Neutrophil (primary cell): ENCODE data around the gene TMF1.
A peak's percentile ranks its signal among the peaks of the same experiment; 100 is the strongest.

ENCODE experiments used
- H3K27ac ChIP-seq: fragments of 200-600 bp; sonication (generic); 2 replicates; pipeline ENCODE4 v1.5.1; 2016; ENCODE audit warnings: mild to moderate bottlenecking, moderate library complexity
- H3K27me3 ChIP-seq: fragments of 200-600 bp; sonication (generic); 2 replicates; pipeline ENCODE4 v1.6.0; 2016; ENCODE audit warnings: mild to moderate bottlenecking
- H3K36me3 ChIP-seq: fragments of 200-600 bp; sonication (generic); 2 replicates; pipeline ENCODE4 v1.5.1; 2017
- H3K4me1 ChIP-seq, 2 experiments: fragments of 200-600 bp in 1 of 2; sonication (generic) in 1 of 2; 1 replicate in 1 of 2; 2 replicates in 1 of 2; pipeline versions ENCODE4 v1.5.1 to v1.6.1; 2013 to 2016; ENCODE audit warnings: low read depth in 1 of 2, low read length in 1 of 2, mild to moderate bottlenecking in 1 of 2, moderate library complexity in 1 of 2; ENCODE audit not compliant: control insufficient read depth in 1 of 2, insufficient read depth in 1 of 2
- H3K4me3 ChIP-seq, 2 experiments: fragments of 200-600 bp in 1 of 2; sonication (generic) in 1 of 2; 1 replicate in 1 of 2; 2 replicates in 1 of 2; pipeline ENCODE4 v1.5.1; 2013 to 2016; ENCODE audit warnings: low read depth in 1 of 2, low read length in 1 of 2, mild to moderate bottlenecking in 1 of 2, moderate library complexity in 1 of 2
- H3K9me3 ChIP-seq: fragments of 200-600 bp; sonication (generic); 2 replicates; pipeline ENCODE4 v1.5.1; 2016
- CTCF ChIP-seq: fragments of 200-600 bp; sonication (generic); IDR thresholded peaks from 2 replicates; pipeline ENCODE4 v1.5.1; 2016; ENCODE audit warnings: antibody characterized with exemption

TMF1 gene

GRCh38 chr3:69087030-69087791, 35.1 kb upstream of the TMF1 start:
- H3K9me3 ChIP-seq, result no peaks in the 10 kb centered on the region
- H3K36me3 ChIP-seq, result no peaks in the 10 kb centered on the region
- H3K27me3 ChIP-seq, result no peaks in the 10 kb centered on the region
- H3K27ac ChIP-seq, result peak overlapping the region; percentile 92
- peaks cover 68 to 84% of the 10 kb centered on the region in 2 experiments for H3K4me1 ChIP-seq
- TF ChIP-seq CTCF, result no peak
- peak overlapping the region; percentile 77 to 83 for H3K4me3 ChIP-seq

GRCh38 chr3:69085833-69086722, 33.9 kb upstream of the TMF1 start:
- no peaks in the 10 kb centered on the region for H3K36me3 ChIP-seq
- H3K9me3 ChIP-seq, result no peaks in the 10 kb centered on the region
- H3K27me3 ChIP-seq, result no peaks in the 10 kb centered on the region
- peak overlapping the region; percentile 77 to 83 for H3K4me3 ChIP-seq
- no peak for TF ChIP-seq CTCF
- H3K4me1 ChIP-seq, result peaks cover 57 to 75% of the 10 kb centered on the region in 2 experiments
- peak overlapping the region; percentile 92 for H3K27ac ChIP-seq

- H3K4me1 ChIP-seq, result peaks cover 55 to 74% of the 10 kb centered on the region in 2 experiments
- H3K36me3 ChIP-seq, result no peaks in the 10 kb centered on the region
- no peak for TF ChIP-seq CTCF
- H3K9me3 ChIP-seq, result no peaks in the 10 kb centered on the region
- no peaks in the 10 kb centered on the region for H3K27me3 ChIP-seq
- H3K27ac ChIP-seq, result peak overlapping the region; percentile 92
- H3K4me3 ChIP-seq, result peak overlapping the region; percentile 77 to 83
Measured at GRCh38 chr3:69085168-69085832, 33.2 kb upstream of the TMF1 start.

GRCh38 chr3:69084326-69085167, 32.4 kb upstream of the TMF1 start, which contains the start of gene ARL6IP5:
TSS of gene ARL6IP5 (plus strand) at chr3:69084937. CDS start at chr3:69085048, 111 bp downstream.
- H3K27me3 ChIP-seq, result no peaks in the 10 kb centered on the region
- no peaks in the 10 kb centered on the region for H3K9me3 ChIP-seq
- peak within 1 kb of the TSS; percentile 92 for H3K27ac ChIP-seq
- no peak for TF ChIP-seq CTCF
- peak within 1 kb of the TSS; percentile 77 to 83 for H3K4me3 ChIP-seq
- no peaks in the 10 kb centered on the region for H3K36me3 ChIP-seq
- peaks cover 56 to 73% of the 10 kb centered on the region in 2 experiments for H3K4me1 ChIP-seq
